Esophagus (tissue), 2 donors: ENCODE data around the gene APC2. TPM values are rescaled to one million over a fixed set of nuclear protein-coding genes. Genes with fewer than 3 reads are reported as not detected.
A peak's percentile ranks its signal among the peaks of the same experiment; 100 is the strongest.

Source experiments
- H3K27ac ChIP-seq, 2 donors: one replicate each; pipeline ENCODE4 v1.5.1; 2013; ENCODE audit warnings: low read depth in 2 of 2, mild to moderate bottlenecking in 2 of 2, inconsistent platforms in 1 of 2, low read length in 1 of 2, moderate library complexity in 1 of 2
- H3K27me3 ChIP-seq, 2 donors: one replicate each; pipeline ENCODE4 v1.6.1; 2013; ENCODE audit warnings: low read length in 2 of 2, control low read depth in 1 of 2, mild to moderate bottlenecking in 1 of 2; ENCODE audit not compliant: insufficient read depth in 2 of 2, control insufficient read depth in 1 of 2
- H3K36me3 ChIP-seq, 2 donors: one replicate each; pipeline ENCODE4 v1.6.1; 2013; ENCODE audit warnings: low read length in 1 of 2; ENCODE audit not compliant: control insufficient read depth in 2 of 2, insufficient read depth in 2 of 2
- H3K4me1 ChIP-seq, 2 donors: one replicate each; pipeline ENCODE4 v1.6.1; 2013; ENCODE audit warnings: low read length in 1 of 2; ENCODE audit not compliant: control insufficient read depth in 2 of 2, insufficient read depth in 2 of 2
- H3K4me3 ChIP-seq, 2 donors: one replicate each; pipeline ENCODE4 v1.5.1; 2013; ENCODE audit warnings: low read length in 2 of 2, mild to moderate bottlenecking in 2 of 2, low read depth in 1 of 2, moderate library complexity in 1 of 2
- H3K9me3 ChIP-seq, 2 donors: one replicate each; pipeline ENCODE4 v1.6.1; 2013; ENCODE audit warnings: mild to moderate bottlenecking in 2 of 2, low read depth in 1 of 2, low read length in 1 of 2, moderate library complexity in 1 of 2; ENCODE audit not compliant: control insufficient read depth in 2 of 2, insufficient read depth in 1 of 2
- WGBS, 2 donors: extraction: QIAGEN DNeasy Blood & Tissue Kit; methylation state at CpG; one replicate each; pipeline ENCODE4 v1.1.7; 2013; 5-methylcytosine and 5-hydroxymethylcytosine counted together
- polyA plus RNA-seq, 2 donors: library from polyadenylated mRNA; stranded (reverse); fragments of 200-250 nt; gene quantifications; one replicate each; pipeline ENCODE4 v1.2.3, GENCODE V29; 2013
- donor health status: healthy with polysubstance abuse.
- donor health status: Bipolar disorder and iron deficiency.

Gene APC2
- polyA plus RNA-seq, 2 donors: 0.02 to 0.10 TPM

- WGBS, 2 donors: 68 to 82% methylated on average over 16 of the region's 16 CpGs
- Histone ChIP-seq H3K4me3 (no peak overlapping the region), H3K36me3 (peaks cover 8 to 66% of the 10 kb centered on the region in 2 donors), H3K4me1 (peaks cover 3 to 19% of the 10 kb centered on the region in 2 donors), H3K9me3 (no peaks in the 10 kb centered on the region), H3K27me3 (no peaks in the 10 kb centered on the region), H3K27ac (no peak overlapping the region)
Observed at GRCh38 chr19:1422360-1422759, 27.6 kb upstream of the APC2 start.

GRCh38 chr19:1422943-1423342 lies 27.0 kb upstream of the APC2 start:
- Histone ChIP-seq H3K9me3 (no peaks in the 10 kb centered on the region), H3K27ac (no peak overlapping the region), H3K36me3 (peaks cover 8 to 67% of the 10 kb centered on the region in 2 donors), H3K27me3 (no peaks in the 10 kb centered on the region), H3K4me3 (no peak overlapping the region), H3K4me1 (peaks cover 2 to 14% of the 10 kb centered on the region in 2 donors)
- 84 to 85% methylated on average over 23 to 24 of the region's 24 CpGs for WGBS, 2 donors

GRCh38 chr19:1423436-1424191 lies 26.3 kb upstream of the APC2 start:
- peak overlapping the region in 1 of 2 donors; percentile 51 for H3K27ac ChIP-seq
- WGBS, 2 donors: 89 to 93% methylated on average over 39 to 40 of the region's 40 CpGs
- H3K4me1 ChIP-seq: peaks cover 2 to 9% of the 10 kb centered on the region in 2 donors
- no peaks in the 10 kb centered on the region for H3K9me3 ChIP-seq
- peaks cover 8 to 64% of the 10 kb centered on the region in 2 donors for H3K36me3 ChIP-seq
- no peaks in the 10 kb centered on the region for H3K27me3 ChIP-seq
- H3K4me3 ChIP-seq: no peak overlapping the region

- H3K27me3 ChIP-seq: no peaks in the 10 kb centered on the region
- WGBS, 2 donors: 59 to 67% methylated on average over 37 to 40 of the region's 42 CpGs
- no peak overlapping the region for H3K4me3 ChIP-seq
- no peaks in the 10 kb centered on the region for H3K9me3 ChIP-seq
- H3K4me1 ChIP-seq: peaks cover 2 to 9% of the 10 kb centered on the region in 2 donors
- H3K36me3 ChIP-seq: peaks cover 8 to 63% of the 10 kb centered on the region in 2 donors
- H3K27ac ChIP-seq: peak overlapping the region; percentile 79
Observed at GRCh38 chr19:1424192-1424955, 25.5 kb upstream of the APC2 start.

GRCh38 chr19:1425102-1425837 lies 24.7 kb upstream of the APC2 start:
- H3K9me3 ChIP-seq: no peaks in the 10 kb centered on the region
- no peaks in the 10 kb centered on the region for H3K27me3 ChIP-seq
- WGBS, 2 donors: 65 to 75% methylated on average over 33 of the region's 33 CpGs
- H3K4me1 ChIP-seq: peaks cover 2 to 9% of the 10 kb centered on the region in 2 donors
- H3K4me3 ChIP-seq: no peak overlapping the region
- H3K27ac ChIP-seq: peak overlapping the region; percentile 44 to 77
- peaks cover 11 to 63% of the 10 kb centered on the region in 2 donors for H3K36me3 ChIP-seq

- H3K4me3 ChIP-seq: no peak overlapping the region
- H3K36me3 ChIP-seq: peaks cover 11 to 59% of the 10 kb centered on the region in 2 donors
- WGBS, 2 donors: 88 to 89% methylated on average over 14 of the region's 14 CpGs
- H3K9me3 ChIP-seq: no peaks in the 10 kb centered on the region
- H3K27ac ChIP-seq: no peak overlapping the region
- H3K27me3 ChIP-seq: no peaks in the 10 kb centered on the region
- peaks cover 2 to 9% of the 10 kb centered on the region in 2 donors for H3K4me1 ChIP-seq
Observed at GRCh38 chr19:1425902-1426301, 24.0 kb upstream of the APC2 start.

GRCh38 chr19:1426736-1427135 lies 23.2 kb upstream of the APC2 start:
- no peaks in the 10 kb centered on the region for H3K9me3 ChIP-seq
- WGBS, 2 donors: 86 to 88% methylated on average over 9 of the region's 9 CpGs
- peaks cover 2 to 9% of the 10 kb centered on the region in 2 donors for H3K4me1 ChIP-seq
- no peak overlapping the region for H3K27ac ChIP-seq
- H3K4me3 ChIP-seq: no peak overlapping the region
- H3K36me3 ChIP-seq: peaks cover 6 to 55% of the 10 kb centered on the region in 2 donors
- H3K27me3 ChIP-seq: no peaks in the 10 kb centered on the region

GRCh38 chr19:1427221-1427920 lies 22.6 kb upstream of the APC2 start:
- H3K9me3 ChIP-seq: no peaks in the 10 kb centered on the region
- peaks cover 6 to 55% of the 10 kb centered on the region in 2 donors for H3K36me3 ChIP-seq
- peaks cover 2 to 9% of the 10 kb centered on the region in 2 donors for H3K4me1 ChIP-seq
- H3K4me3 ChIP-seq: no peak overlapping the region
- 91% methylated on average over 27 of the region's 27 CpGs for WGBS, 2 donors
- no peaks in the 10 kb centered on the region for H3K27me3 ChIP-seq
- no peak overlapping the region for H3K27ac ChIP-seq
